ENCODE results near the gene SREK1.

The SREK1 gene

DNA sequence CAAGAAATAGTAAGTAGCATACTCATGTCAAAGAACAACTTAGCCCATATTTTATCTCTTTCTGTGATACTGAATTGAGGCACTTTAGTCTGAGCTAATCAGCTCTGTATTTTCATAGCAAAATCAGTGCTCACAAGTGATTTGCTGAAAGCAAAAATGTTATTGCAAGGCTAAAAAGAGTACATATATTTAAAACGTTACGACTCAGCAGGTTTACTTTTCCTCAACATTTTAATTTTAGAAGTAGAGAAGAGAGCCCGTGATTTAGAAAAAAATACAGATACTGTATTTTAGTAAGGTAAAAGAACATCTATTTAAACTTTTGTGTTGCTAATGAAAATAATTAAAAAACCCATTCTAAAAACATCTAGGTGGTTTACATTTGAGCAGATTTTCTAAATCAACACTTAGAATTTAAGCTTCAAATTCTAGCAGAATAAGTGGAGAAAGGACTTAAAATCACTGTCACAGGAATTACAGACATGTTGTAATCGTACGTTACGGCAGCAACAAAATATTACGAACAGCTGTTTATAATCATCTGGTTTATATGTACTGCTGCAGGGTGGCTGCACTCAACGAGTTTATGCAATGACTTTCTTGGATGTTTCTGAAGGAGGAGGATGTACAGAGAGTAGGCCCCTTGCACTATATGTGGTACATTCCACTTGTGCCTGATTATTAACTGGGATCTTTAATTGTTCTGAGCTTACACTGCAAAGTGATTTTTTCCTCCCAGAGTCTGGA, 20.1 kb downstream of the SREK1 start:
- DNase-seq = no peak

DNA sequence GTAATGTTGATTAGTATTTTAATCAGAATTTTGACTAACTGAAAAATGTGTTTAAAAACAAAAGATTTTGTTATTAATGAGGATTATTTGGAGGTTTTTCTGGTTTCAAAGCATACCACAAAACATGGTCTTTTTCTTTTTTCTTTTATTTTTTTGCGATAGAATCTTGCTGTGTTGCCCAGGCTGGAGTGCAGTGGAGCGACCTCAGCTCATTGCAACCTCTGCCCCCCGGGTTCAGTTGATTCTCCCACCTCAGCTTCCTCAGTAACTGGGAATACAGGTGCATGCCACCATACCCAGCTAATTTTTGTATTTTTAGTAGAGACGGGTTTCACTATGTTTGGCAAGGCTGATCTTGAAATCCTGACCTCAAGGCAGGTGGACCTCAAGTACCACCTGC, 24.1 kb downstream of the SREK1 start:
- no peak for DNase-seq

DNA sequence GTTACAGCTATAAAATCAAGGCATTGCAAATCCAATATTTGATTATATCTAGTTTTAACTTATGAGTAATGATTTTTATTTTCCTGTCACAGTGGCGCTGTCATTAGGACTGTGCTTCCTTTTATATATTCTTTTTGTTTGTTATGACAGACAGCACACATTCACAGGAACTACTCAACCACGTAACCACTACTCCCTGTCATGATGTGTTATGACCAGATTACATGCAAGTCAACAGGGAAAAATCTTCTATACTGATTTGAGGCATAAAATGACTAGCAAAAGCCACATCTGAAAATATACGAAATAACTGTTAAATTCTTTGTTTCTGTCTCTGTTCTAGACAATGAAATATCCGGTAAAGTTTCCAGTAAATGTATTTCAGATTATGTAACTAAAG, 25.4 kb downstream of the SREK1 start:
- DNase-seq = peak; percentile 62

DNA sequence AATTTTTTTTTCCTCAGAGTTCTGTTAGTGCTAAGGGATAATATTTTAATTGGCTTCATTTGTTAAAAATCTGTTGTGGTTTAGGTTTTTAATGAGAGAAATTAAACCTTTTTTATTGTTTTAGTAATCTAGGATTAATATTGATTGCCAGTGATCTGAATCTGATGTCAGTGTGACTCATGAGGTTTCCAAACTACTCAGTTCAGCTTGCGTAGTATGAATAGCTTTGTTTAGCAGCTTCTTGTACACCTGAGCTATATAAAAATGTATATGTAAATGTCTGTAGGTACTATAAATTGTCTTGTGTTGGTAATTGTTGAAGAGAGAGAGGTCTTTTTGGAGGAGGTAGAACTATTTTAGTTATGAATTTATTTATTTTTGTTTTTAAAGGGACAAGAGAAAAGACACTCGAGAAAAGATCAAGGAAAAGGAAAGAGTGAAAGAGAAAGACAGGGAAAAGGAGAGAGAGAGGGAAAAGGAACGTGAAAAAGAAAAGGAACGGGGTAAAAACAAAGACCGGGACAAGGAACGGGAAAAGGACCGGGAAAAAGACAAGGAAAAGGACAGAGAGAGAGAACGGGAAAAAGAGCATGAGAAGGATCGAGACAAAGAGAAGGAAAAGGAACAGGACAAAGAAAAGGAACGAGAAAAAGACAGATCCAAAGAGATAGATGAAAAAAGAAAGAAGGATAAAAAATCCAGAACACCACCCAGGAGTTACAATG, 26.3 kb downstream of the SREK1 start:
- peak; percentile 11 for DNase-seq

DNA sequence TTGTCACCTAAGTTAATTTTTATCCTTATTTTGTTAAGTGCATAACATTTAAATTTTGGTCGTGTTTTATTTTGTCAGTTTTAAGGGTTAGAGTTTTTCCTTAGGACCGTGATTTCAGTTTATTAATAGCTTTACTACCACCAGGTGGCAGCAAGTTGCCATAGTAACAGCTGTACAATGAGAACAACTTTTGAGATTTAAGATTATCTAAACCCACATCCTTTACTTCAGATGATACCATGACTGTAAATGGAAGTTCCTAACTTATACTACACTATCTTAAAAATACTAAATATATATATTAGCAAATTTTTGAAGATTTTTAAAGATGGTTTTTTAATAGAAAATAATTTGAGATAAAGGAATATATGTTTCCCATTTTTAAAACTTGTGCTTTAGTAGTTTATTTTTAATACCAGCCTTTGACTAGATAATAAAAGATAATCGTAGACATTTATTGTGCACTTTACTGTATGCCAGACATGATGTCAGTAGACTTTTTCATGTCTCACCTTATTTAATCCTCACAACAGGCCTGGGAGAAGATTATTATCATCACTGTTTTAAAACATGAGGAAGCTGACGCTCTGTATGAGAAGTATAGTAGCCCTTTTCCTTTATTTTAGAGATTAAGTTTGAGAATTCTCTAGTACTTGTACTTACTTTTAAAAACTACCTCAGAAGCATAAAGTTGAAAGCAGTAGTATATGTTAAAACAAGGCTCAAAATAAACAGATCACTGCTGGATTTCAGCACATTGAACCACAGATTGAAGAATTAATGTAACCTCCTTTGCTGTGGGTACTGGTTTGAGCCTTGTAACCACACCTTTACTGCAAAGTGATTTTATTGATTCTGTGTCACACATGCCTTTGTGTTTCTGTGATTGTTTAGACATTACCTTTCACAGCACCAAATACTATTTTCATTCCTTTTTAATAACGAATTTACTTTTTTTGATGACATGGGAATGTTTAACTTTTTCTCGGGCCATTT, 27.5 kb downstream of the SREK1 start:
- DNase-seq = peak; percentile 83

DNA sequence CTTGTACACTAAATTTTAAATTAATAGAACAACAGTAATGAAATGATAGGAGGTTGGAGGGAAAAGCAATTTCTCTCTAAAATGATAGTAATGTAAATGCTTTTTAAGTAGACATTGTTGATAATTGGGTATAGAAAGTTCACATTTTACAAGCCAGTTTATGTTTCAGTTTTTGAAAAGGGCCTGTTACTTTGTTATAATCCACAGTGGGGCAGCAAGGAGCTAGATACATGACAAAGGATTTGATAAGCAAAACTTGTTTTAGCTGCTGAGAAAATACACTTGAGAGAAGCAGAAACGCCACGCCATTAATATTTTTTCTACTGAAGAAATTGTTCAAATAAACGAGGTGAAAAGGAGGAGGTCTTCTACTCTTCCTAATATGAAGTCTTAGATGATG, 30.2 kb downstream of the SREK1 start:
- DNase-seq = no peak

DNA sequence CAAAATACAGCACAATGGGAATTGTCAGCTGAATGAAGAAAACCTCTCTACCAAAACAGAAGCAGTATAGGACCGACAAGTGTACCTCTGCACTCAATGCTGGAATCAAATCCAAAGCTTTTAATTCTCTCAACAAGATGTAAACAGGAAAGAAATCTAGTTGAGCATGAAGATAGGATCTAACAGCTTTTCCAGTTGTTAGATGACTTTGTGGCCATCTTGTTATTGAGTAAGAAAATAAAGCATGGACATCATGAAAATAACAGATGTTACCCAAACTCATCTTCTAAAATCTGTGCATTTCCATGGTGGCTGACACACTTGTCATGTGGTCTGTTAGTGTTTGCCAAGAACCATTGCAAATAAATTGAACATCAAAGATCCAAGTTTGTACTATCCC, 34.7 kb downstream of the SREK1 start:
- DNase-seq = no peak

DNA sequence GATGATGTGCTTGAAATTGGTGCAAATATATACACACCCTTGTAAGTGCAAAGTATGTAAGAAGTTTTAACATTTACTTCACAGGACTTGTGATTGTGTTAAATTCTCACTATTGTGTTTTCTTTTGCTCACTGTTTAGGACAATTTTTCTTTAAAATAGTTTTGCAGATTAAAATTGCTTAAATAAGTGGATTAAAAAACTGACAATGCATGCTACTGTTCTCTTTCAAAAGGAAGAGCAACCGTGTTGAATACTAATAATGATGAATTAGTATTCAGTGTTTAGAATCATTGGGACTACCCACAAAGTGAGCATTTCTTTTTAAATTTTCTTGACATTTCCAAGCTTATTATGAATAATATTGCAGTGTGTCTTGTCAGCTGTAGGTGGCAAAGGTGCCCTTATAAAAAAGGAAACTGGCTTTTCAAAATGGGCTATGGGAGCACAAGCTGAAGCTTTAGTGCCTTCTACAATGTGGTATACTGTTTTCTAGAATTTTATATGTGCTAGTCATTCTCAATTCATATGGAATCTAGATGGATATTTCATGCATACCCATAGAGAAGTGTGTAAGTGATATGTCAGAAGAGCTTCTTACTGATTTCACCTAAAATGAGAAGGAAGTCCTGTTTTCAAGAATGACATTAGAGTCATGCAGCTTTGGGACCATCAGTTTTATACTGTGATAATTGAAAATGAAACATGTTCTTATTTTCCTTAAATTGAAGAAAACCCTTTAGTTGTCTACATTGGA, 35.4 kb downstream of the SREK1 start:
- no peak for DNase-seq

DNA sequence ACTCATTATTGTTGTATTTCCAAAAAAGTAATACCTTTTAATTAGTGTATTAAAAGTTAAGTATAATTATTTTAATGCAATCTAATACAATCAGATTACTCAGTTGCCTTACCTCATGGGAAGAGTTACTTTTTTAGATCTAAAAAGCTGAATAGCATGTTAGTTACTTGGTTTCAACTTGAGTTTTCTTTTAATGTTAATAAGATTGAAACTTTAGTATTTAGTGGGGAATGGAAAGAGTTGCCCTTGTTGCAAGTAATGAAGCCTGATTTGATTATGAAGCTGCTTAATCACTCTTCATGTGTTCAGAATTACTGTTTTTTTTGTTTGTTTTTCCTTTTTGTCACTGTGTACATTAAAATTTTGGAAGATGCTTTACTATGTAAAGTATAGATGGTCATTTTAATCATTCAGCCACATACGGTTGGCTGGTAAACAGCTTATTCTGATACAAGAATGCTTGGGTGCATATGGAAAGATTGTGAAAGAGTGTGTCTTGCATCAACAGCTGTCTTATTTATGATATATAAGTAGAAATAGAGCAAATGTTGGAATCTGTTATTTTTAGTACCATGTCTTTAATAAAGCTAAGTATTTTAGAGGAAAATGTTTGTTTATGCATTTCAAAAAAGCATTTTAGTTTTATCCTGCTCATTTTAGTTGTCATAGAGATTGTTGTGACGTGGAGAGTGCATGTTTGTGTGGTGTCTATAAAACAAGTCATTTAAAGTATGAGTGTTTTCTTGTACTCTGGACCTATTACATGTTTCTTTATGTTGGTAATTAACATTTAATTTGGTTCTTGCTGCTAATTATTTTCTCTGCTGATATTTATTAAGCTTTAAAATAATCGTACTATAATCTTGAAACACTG, 36.4 kb downstream of the SREK1 start:
- DNase-seq = no peak

DNA sequence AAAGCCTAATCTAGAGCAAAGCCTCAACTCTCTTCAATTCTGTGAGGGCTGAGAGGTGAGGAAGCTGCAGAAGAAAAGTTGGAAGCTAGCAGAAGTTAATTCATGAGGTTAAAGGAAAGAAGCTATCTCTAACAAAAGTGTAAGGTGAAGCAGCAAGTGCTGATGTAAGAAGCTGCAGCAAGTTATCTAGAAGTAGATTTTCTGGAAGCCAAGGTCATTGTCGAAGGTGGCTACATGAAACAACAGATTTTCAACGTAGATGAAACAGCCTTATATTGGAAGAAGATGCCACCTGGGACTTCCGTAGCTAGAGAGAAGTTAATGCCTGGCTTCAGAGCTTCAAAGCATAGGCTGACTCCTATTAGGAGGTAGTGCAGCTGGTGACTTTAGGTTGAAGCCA, 42.0 kb downstream of the SREK1 start:
- no peak for DNase-seq

DNA sequence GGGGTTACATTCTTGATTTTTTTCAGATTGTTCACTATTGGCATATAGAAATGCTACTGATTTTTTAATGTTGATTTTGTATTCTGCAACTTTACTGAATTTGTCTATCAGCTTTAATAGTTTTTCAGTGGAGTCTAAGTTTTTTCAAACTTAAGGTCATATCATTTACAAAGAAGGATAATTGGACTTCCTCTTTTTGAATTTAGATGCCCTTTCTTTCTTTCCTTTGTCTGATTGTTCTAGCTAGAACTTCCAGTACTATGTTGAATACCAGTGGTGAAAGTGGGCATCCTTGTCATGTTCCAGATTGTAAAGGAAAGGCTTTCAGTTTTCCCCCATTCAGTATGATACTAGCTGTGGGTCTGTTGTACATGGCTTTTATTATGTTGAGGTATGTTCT, 49.3 kb downstream of the SREK1 start:
- DNase-seq = no peak

DNA sequence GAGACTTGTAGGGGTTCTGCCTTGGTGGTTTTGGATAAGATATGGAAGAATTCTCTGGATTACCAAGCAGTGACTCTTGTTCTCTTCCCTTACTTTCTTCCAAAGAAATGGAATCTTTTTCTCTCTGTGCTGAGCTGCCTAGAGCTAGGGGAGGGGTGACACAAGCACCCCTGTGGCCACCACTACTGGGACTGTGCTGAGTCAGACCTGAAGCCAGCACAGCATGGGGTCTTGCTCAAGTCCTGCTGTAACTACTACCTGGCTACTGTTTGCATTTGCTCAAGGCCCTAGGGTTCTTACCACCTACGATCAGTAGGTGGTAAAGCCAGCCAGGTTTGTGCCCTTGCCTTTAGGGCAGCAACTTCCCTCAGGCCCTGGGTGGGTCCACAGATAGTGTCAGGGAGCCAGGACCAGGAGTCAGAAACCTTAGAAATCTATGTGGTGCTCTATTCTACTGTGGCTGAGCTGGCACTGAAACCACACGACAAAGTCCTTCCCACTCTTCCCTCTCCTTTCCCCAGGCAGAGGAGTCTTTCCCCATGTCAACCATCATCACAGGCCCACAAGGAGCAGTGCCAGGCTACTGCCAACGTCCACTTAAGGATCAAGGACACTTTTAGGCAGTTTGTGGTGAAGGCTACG, 53.8 kb downstream of the SREK1 start:
- DNase-seq = no peak

DNA sequence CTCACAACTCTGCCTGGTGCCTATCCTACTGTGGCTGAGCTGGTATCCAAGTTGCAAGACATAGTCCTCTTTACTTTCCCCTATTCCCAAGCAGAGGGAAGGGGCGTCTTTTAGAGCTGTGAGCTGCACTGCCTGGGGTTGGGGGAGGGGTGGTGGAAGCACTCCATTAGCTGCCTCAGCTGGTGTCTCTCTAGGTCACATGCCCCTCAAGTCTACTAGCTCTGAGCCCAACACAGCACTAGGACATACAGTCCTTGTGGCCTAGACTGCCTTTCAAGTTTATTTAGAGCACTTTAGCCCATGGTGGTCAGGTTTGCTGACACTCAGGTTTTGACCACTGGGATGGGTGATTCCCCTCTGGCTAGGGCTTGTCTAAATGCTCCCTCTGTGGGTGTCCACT, 54.7 kb downstream of the SREK1 start:
- no peak for DNase-seq

DNA sequence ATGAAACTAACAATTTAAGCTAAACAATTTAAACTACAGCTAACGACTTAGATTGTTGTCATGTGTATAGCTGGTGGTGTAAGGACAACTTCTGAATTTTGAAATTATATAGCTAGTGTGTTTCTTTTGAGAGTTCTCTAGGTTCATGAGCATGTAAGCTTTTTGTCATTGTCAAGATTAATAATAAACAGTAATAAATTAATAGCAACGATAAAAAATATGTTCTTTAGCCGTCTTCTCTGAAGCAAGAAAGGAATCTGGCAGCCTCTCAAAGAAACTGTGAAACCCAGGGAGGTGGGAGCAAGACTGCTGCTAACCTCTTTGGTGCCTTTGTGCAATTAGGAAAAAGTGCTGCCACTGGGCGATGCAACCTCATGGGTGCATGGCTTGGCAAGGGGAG, 59.4 kb downstream of the SREK1 start:
- DNase-seq = no peak

DNA sequence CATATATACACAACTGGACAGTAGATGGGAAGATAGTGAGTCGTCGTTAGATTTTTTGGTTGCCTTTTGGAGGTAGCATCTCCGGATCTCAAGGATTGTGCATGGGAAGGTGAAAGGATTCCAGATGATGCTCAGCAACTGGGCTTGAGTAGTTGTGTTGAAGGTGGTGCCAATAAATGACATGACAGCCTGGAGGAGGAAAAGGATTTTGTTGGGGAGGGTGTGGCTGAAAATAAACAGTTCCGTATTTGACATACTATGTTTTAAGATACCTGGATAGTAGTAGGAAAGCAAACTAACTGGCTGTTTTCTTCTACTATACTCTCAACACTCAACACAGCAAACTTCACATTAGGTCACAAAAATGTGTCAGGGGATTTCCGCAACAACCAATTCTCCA, 62.4 kb downstream of the SREK1 start:
- no peak for DNase-seq

DNA sequence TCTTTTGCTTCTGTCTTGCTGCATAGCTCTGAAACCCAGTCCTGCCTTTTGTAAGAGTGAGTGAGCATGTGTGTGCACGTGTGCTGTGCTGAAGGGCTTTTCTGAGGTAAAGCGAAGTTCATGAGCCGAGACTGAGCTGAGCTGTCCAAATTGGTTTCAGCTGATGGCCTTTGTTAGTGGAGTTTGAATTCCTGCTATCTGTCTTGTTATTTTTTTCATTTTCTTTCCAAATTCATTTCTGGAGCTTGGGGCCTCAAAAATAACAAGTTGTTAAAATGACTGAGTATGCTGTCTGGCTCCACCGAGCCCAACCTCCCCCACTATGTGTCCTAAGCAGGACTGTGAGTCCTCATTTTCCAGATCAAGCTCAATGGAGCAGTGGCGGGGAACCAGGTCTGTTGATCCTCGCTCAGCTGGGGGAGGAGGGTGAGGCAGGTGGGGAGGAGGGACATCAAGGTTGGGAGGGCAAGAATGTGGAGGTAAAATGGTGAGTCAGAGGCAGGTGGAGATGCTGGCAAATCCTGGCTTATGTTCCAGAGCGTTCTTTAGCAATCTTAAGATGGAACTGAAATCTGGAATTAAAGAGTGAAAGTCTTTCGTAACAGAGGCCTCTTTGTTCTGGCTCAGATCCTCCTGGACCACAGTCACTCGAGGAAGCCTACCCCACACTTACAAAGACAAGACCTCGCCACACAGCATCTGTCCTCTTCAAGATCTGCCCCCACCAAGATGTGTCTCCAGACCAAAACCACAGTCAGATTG, 63.9 kb downstream of the SREK1 start:
- no peak for DNase-seq

DNA sequence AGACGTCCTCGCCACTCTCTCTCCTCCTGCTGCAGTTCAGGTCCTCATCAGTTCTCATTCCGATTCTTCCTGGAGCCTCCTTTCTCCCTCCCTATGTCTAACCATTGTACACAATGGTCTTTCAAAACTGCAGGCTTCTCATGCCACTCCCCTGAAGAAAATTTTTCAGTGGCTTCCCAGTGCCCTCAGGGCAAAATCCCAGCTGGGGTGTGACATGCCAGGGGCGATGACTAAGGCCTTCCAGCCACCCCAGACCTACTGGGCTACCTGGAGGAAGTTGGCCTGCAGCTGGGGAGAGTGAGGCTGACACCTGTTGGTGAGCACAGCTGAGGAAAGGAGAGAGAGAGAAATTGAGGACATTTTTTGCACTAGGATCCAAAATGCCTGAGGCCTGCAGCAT, 65.2 kb downstream of the SREK1 start:
- no peak for DNase-seq

DNA sequence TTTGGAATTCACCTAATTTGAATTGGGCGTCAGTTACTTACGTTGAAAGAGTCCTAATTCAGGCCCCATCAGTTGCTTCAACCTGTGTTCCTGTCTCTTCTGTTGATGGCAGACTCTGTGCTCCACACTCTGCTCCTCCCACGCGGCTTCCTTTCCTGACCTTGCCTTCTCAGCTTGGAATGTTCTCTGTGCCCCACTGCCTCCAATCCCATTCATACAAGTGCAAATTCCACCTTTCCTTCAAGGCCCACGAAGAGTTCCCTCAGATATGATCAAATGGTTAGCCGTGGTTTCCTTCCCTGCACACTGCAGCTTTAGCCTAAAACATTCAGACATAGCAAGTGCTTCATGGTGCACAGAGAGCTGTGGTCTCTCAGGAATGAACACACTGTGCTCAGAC, 65.7 kb downstream of the SREK1 start:
- DNase-seq = no peak

DNA sequence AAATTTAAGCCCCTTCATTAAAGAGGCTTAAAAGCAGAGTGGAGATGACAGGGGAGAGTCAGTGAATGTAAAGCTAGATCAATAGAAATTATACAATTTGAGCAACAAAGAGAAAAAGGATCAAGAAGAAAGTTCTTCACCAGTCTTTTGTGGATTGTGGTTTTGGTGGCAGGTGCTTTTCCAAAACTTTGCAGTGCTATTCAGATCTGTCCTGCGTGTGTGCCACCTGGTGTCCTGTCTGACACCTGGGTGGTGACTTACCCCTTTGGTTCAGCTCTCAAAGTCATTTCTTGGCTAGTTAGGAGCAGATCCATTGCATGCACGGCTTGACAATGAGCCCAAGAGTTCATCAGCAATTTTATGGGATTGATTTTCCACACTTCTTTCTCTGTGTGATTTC, 69.4 kb downstream of the SREK1 start:
- no peak for DNase-seq

DNA sequence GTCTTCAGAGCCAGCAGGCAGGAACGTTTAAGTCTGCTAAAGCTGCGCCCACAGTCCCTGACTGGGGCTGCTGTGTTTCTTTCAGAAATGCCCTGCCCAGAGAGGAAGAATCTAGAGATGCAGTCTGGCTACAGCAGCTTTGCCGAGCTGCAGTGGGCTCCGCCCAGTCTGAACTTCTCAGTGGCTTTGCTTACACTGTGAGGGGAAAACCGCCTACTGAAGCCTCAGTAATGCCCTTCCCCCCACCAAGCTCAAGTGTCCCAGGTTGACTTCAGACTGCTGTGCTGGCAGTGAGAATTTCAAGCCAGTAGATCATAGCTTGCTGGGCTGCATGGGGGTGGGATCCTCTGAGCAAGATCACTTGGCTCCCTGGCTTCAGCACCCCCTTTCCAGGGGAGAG, 78.4 kb downstream of the SREK1 start:
- no peak for DNase-seq

All from CD4-positive, alpha-beta T cell treated with Interleukin-4 for 4 hours (primary cell).